Adipocyte (in vitro differentiated cells): ENCODE results near the gene BAZ2B.
"Not testable (repeated sequence)": the region's sequence is repeated elsewhere in the genome, so short reads cannot be mapped to it uniquely, and the experiment has no call there.

Experiments
- DNase-seq: peaks from one replicate; pipeline ENCODE4 v3.0.0-alpha.2; 2015; ENCODE audit warnings: low read depth
- H3K27me3 ChIP-seq: replicated peaks from 2 replicates; pipeline ENCODE4 v1.7.0; 2013; ENCODE audit warnings: mild to moderate bottlenecking, low read length, moderate library complexity; ENCODE audit not compliant: control insufficient read depth, insufficient read depth
- H3K36me3 ChIP-seq: 2 replicates; pipeline ENCODE4 v1.7.0; 2013; ENCODE audit warnings: low read length, mild to moderate bottlenecking, moderate library complexity; ENCODE audit not compliant: control insufficient read depth, insufficient read depth, severe bottlenecking
- H3K4me1 ChIP-seq: 2 replicates; pipeline ENCODE4 v1.7.0; 2013; ENCODE audit warnings: mild to moderate bottlenecking, low read length, moderate library complexity; ENCODE audit not compliant: control insufficient read depth, insufficient read depth
- H3K4me3 ChIP-seq: 2 replicates; pipeline ENCODE4 v1.7.0; 2013; ENCODE audit warnings: mild to moderate bottlenecking, low read length, moderate library complexity
- H3K9ac ChIP-seq: 2 replicates; pipeline ENCODE4 v1.7.0; 2013; ENCODE audit warnings: mild to moderate bottlenecking, low read length, moderate library complexity
- H3K9me3 ChIP-seq: 2 replicates; pipeline ENCODE4 v1.7.0; 2013; ENCODE audit warnings: mild to moderate bottlenecking, low read length, moderate library complexity; ENCODE audit not compliant: control insufficient read depth

The BAZ2B gene

DNA sequence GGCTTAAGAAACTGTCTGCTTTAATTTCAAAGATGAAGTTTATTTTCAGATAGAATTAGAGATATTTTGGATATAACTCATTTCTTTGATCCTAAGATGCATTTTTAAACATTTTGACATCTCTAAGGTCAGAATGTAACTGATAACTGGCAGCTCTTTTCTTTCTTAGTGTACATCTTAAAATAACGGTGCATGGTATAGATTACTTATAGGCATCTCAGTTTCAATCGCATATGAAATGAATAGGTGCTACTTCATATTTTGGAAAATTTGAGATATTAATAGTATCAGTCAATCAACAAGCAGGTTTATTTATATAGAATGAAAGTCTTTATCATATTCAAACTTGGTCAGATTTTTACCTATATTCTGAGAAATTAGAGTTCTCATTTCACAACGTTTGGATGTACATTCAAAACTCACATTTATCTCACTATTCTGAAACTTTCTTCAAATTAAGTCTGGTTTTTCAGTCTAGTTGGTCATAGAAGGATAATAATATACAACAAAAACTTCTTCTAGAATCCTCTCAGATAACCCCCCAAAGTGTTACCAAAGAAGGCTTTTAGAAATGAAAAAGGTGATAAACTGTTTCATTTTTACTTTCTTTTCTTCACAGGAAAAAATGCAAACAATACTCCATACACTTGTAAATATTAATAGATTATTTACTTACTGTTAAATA, 207.1 kb downstream of the BAZ2B start:
- Histone ChIP-seq H3K9me3 (no peaks in the 10 kb centered on the region), H3K4me3 (no peak overlapping the region), H3K27me3 (no peaks in the 10 kb centered on the region), H3K36me3 (peaks cover 48% of the 10 kb centered on the region), H3K9ac (no peak overlapping the region), H3K4me1 (no peaks in the 10 kb centered on the region)
- DNase-seq = no peak

GRCh38 chr2:159402790-159403189, 213.6 kb downstream of the BAZ2B start:
- Histone ChIP-seq H3K36me3 (peaks cover 8% of the 10 kb centered on the region), H3K9ac (no peak overlapping the region), H3K4me1 (peaks cover 2% of the 10 kb centered on the region), H3K9me3 (no peaks in the 10 kb centered on the region), H3K27me3 (no peaks in the 10 kb centered on the region), H3K4me3 (no peak overlapping the region)
- DNase-seq = no peak

DNA sequence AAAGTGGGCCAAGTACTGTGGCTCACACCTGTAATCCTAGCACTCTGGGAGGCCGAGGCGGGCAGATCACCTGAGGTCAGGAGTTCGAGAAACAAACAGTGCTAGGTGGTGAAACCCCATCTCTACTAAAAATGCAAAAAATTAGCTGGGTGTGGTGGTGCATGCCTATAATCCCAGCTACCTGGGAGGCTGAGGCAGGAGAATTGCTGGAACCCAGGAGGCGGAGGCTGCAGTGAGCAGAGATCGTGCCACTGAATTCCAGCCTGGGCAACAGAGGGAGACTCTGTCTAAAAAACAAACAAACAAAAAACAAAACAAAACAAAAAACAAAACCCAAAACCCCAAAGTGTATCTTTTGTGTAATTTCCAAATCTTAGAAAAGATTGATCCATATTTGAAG, 214.2 kb downstream of the BAZ2B start:
- DNase-seq, H3K4me1 ChIP-seq, H3K36me3 ChIP-seq, H3K4me3 ChIP-seq, H3K9ac ChIP-seq, H3K27me3 ChIP-seq, H3K9me3 ChIP-seq: not testable (repeated sequence)

- Histone ChIP-seq H3K36me3 (peaks cover 25% of the 10 kb centered on the region), H3K27me3 (no peaks in the 10 kb centered on the region), H3K9me3 (no peaks in the 10 kb centered on the region), H3K4me3 (no peak overlapping the region), H3K4me1 (peaks cover 2% of the 10 kb centered on the region), H3K9ac (no peak overlapping the region)
- DNase-seq = peak; percentile 84
Measured at GRCh38 chr2:159399716-159400415, 216.5 kb downstream of the BAZ2B start.

GRCh38 chr2:159396799-159397198, 219.5 kb downstream of the BAZ2B start:
- Histone ChIP-seq H3K9me3 (no peaks in the 10 kb centered on the region), H3K4me1 (peaks cover 2% of the 10 kb centered on the region), H3K4me3 (no peak overlapping the region), H3K36me3 (peaks cover 28% of the 10 kb centered on the region), H3K9ac (no peak overlapping the region), H3K27me3 (no peaks in the 10 kb centered on the region)
- DNase-seq = no peak

- Histone ChIP-seq H3K4me3 (no peak overlapping the region), H3K4me1 (no peaks in the 10 kb centered on the region), H3K9ac (no peak overlapping the region), H3K36me3 (peaks cover 31% of the 10 kb centered on the region), H3K9me3 (no peaks in the 10 kb centered on the region), H3K27me3 (no peaks in the 10 kb centered on the region)
- no peak for DNase-seq
Measured at GRCh38 chr2:159382447-159383028, 233.8 kb downstream of the BAZ2B start.

GRCh38 chr2:159381574-159381973, 234.8 kb downstream of the BAZ2B start:
- Histone ChIP-seq H3K36me3 (peaks cover 31% of the 10 kb centered on the region), H3K4me3 (no peak overlapping the region), H3K9me3 (no peaks in the 10 kb centered on the region), H3K4me1 (no peaks in the 10 kb centered on the region), H3K9ac (no peak overlapping the region), H3K27me3 (no peaks in the 10 kb centered on the region)
- no peak for DNase-seq

DNA sequence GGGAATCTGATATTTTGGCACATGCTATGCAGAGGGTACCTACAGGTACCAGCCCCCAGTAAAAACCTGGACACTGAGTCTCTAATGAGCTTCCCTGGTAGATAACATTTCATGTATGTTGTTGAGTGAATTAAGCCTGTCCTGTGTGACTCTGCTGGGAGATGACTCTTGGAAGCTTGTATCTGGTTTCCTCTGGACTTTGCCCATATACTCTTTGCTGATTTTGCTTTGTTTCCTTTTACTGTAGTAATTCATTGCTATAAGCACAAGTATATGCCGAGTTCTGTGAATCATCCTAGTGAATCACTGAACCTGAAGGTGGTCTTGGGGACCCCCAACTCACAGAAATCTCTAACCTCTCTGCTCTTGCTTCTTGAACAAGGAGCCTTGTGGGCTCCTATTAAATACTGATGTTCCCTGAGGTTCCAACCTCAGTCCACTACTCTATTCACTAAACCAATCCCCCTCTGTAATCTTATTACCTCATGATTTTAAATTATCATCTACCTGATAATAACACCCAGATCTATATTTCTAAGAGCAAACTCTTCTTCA, 235.6 kb downstream of the BAZ2B start:
- Histone ChIP-seq H3K9me3 (no peaks in the 10 kb centered on the region), H3K4me1 (no peaks in the 10 kb centered on the region), H3K4me3 (no peak overlapping the region), H3K9ac (no peak overlapping the region), H3K27me3 (no peaks in the 10 kb centered on the region), H3K36me3 (peaks cover 25% of the 10 kb centered on the region)
- no peak for DNase-seq

GRCh38 chr2:159379181-159379580, 237.2 kb downstream of the BAZ2B start:
- H3K9me3 ChIP-seq = no peaks in the 10 kb centered on the region
- no peak overlapping the region for H3K9ac ChIP-seq
- no peak overlapping the region for H3K4me3 ChIP-seq
- no peaks in the 10 kb centered on the region for H3K27me3 ChIP-seq
- H3K4me1 ChIP-seq = no peaks in the 10 kb centered on the region
- H3K36me3 ChIP-seq = peaks cover 22% of the 10 kb centered on the region
- no peak for DNase-seq

DNA sequence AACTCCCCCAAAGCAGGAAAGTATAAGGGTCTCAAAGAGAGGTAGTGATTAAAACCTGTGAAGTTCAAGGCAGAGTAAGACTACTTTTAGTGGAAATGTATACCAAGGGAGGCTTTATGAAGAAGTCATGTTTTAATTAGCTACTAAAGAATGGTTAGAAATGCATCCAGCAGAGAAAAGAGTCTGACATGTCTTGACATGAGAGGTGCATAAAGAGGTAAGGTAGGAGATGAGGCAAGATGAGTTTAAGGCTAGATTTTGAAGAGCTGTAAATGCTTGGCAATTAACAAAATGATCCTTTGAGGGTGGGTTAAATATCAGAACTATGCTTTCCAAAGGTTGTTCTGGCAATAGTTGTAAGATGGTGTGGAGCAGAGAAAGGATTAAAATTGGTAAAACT, 241.1 kb downstream of the BAZ2B start:
- Histone ChIP-seq H3K9me3 (no peaks in the 10 kb centered on the region), H3K27me3 (no peaks in the 10 kb centered on the region), H3K4me1 (no peaks in the 10 kb centered on the region), H3K9ac (no peak overlapping the region), H3K4me3 (no peak overlapping the region), H3K36me3 (peaks cover 29% of the 10 kb centered on the region)
- DNase-seq = no peak

DNA sequence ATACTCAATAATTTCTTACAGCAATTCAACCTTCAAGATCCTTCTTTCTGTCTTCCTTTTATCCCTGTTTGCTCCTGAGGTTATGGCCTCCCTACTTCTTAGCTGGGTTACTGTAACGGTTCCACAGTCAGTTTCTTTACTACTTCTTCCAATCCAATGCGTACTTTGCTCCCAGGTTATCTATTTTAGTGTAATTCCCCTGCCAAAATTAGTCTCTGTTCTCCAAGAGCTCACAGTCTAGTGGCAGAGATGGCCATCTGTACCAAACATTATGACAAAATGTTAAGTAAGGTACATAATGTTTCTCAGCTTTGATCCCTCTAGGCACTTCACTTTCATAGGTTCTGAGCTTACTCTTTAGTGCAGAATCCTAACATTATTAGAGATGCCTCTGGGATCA, 244.8 kb downstream of the BAZ2B start:
- Histone ChIP-seq H3K4me3 (no peak overlapping the region), H3K9me3 (no peaks in the 10 kb centered on the region), H3K4me1 (no peaks in the 10 kb centered on the region), H3K9ac (no peak overlapping the region), H3K27me3 (no peaks in the 10 kb centered on the region), H3K36me3 (peaks cover 44% of the 10 kb centered on the region)
- DNase-seq = no peak
